ENCODE results near the gene EFCAB13. TPM values are rescaled to one million over a fixed set of nuclear protein-coding genes. Genes with fewer than 3 reads are reported as not detected.

Gene EFCAB13
- total and polyA plus RNA-seq, 4 donors, result 0.80 to 2.9 (median 2.3) TPM

- Histone ChIP-seq H3K9ac (ENCODE audit: low read depth in 1 of 2, low read length in 2 of 2) (no peak overlapping the region), H3K27ac (ENCODE audit: low read depth in 1 of 2, low read length in 2 of 2) (no peak overlapping the region), H3K4me1 (ENCODE audit: control insufficient read depth in 4 of 4, insufficient read depth in 4 of 4, low read length in 3 of 4) (no peaks in the 10 kb centered on the region), H3K27me3 (ENCODE audit: control insufficient read depth in 4 of 4, insufficient read depth in 4 of 4, low read length in 3 of 4) (no peaks in the 10 kb centered on the region), H3K4me3 (ENCODE audit: low read depth in 1 of 3, low read length in 3 of 3) (no peak overlapping the region), H3K9me3 (ENCODE audit: control insufficient read depth in 4 of 4, low read length in 3 of 4) (peaks cover 0 to 2% (median 0%) of the 10 kb centered on the region in 4 donors), H3K36me3 (ENCODE audit: control insufficient read depth in 4 of 4, insufficient read depth in 3 of 4, low read depth in 1 of 4, low read length in 3 of 4) (peaks cover 0 to 5% (median 0%) of the 10 kb centered on the region in 4 donors)
- 96% methylated on average over 1 of the region's 1 CpG for WGBS
- TF ChIP-seq, protein P1, sequence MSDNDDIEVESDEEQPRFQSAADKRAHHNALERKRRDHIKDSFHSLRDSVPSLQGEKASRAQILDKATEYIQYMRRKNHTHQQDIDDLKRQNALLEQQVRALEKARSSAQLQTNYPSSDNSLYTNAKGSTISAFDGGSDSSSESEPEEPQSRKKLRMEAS (IDR thresholded peaks at IDR 0.05), result no peak
- no peak for TF ChIP-seq FOXA1 (IDR thresholded peaks at IDR 0.05)
- no peak for TF ChIP-seq TAF1 (conservative IDR thresholded peaks at IDR 0.05)
- no peak for TF ChIP-seq HNF4A (conservative IDR thresholded peaks at IDR 0.05)
- no peak for TF ChIP-seq GABPA (IDR thresholded peaks at IDR 0.05 in 1 of 2, conservative IDR thresholded peaks at IDR 0.05 in 1 of 2)
- no peak for TF ChIP-seq REST (IDR thresholded peaks at IDR 0.05)
- TF ChIP-seq NR2F2 (IDR thresholded peaks at IDR 0.05), result no peak
- no peak for TF ChIP-seq YY1 (IDR thresholded peaks at IDR 0.05)
- TF ChIP-seq, protein P2, sequence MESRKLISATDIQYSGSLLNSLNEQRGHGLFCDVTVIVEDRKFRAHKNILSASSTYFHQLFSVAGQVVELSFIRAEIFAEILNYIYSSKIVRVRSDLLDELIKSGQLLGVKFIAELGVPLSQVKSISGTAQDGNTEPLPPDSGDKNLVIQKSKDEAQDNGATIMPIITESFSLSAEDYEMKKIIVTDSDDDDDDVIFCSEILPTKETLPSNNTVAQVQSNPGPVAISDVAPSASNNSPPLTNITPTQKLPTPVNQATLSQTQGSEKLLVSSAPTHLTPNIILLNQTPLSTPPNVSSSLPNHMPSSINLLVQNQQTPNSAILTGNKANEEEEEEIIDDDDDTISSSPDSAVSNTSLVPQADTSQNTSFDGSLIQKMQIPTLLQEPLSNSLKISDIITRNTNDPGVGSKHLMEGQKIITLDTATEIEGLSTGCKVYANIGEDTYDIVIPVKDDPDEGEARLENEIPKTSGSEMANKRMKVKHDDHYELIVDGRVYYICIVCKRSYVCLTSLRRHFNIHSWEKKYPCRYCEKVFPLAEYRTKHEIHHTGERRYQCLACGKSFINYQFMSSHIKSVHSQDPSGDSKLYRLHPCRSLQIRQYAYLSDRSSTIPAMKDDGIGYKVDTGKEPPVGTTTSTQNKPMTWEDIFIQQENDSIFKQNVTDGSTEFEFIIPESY (IDR thresholded peaks at IDR 0.05), result no peak
- TF ChIP-seq ATF3 (IDR thresholded peaks at IDR 0.05), result no peak
- no peak for TF ChIP-seq RAD21 (IDR thresholded peaks at IDR 0.05)
- no peak for TF ChIP-seq EGR1 (IDR thresholded peaks at IDR 0.05; ENCODE audit: low read depth in 2 of 2)
- DNase-seq (ENCODE audit: low spot score), result no peak
Measured at GRCh38 chr17:47376247-47376646, 52.5 kb downstream of the EFCAB13 start.

- Histone ChIP-seq H3K9ac (ENCODE audit: low read depth in 1 of 2, low read length in 2 of 2) (no peak overlapping the region), H3K4me1 (ENCODE audit: control insufficient read depth in 4 of 4, insufficient read depth in 4 of 4, low read length in 3 of 4) (no peaks in the 10 kb centered on the region), H3K36me3 (ENCODE audit: control insufficient read depth in 4 of 4, insufficient read depth in 3 of 4, low read depth in 1 of 4, low read length in 3 of 4) (no peaks in the 10 kb centered on the region), H3K4me3 (ENCODE audit: low read depth in 1 of 3, low read length in 3 of 3) (no peak overlapping the region), H3K27ac (ENCODE audit: low read depth in 1 of 2, low read length in 2 of 2) (no peak overlapping the region), H3K27me3 (ENCODE audit: control insufficient read depth in 4 of 4, insufficient read depth in 4 of 4, low read length in 3 of 4) (no peaks in the 10 kb centered on the region), H3K9me3 (ENCODE audit: control insufficient read depth in 4 of 4, low read length in 3 of 4) (no peaks in the 10 kb centered on the region)
- no peak for DNase-seq (ENCODE audit: low spot score)
- TF ChIP-seq REST (IDR thresholded peaks at IDR 0.05) (no peak), RXRA (IDR thresholded peaks at IDR 0.05) (no peak), NR2F2 (IDR thresholded peaks at IDR 0.05) (no peak), CTCF (IDR thresholded peaks at IDR 0.05; ENCODE audit: low read depth, low read length, missing input control) (no peak), SP1 (IDR thresholded peaks at IDR 0.05) (no peak), JUND (IDR thresholded peaks at IDR 0.05) (no peak), RAD21 (IDR thresholded peaks at IDR 0.05) (no peak), FOXA2 (IDR thresholded peaks at IDR 0.05) (no peak), GABPA (IDR thresholded peaks at IDR 0.05 in 1 of 2, conservative IDR thresholded peaks at IDR 0.05 in 1 of 2) (no peak), FOXA1 (IDR thresholded peaks at IDR 0.05) (no peak), HNF4A (conservative IDR thresholded peaks at IDR 0.05) (no peak), YY1 (IDR thresholded peaks at IDR 0.05) (no peak), EGR1 (IDR thresholded peaks at IDR 0.05; ENCODE audit: low read depth in 2 of 2) (no peak)
- TF ChIP-seq, protein P2 (IDR thresholded peaks at IDR 0.05), result no peak
- TF ChIP-seq, protein P1 (IDR thresholded peaks at IDR 0.05), result no peak
Measured at GRCh38 chr17:47388825-47389224, 65.1 kb downstream of the EFCAB13 start.

Measured in liver (tissue), 9 donors.